ENCODE results near the gene MMP26.

MMP26 gene

GRCh38 chr11:4704054-4704789 is at the start of gene MMP26:
Gene MMP26 (plus strand): TSS chr11:4704784.
- no peak for DNase-seq (ENCODE audit: low read depth in 2 of 2)

DNA sequence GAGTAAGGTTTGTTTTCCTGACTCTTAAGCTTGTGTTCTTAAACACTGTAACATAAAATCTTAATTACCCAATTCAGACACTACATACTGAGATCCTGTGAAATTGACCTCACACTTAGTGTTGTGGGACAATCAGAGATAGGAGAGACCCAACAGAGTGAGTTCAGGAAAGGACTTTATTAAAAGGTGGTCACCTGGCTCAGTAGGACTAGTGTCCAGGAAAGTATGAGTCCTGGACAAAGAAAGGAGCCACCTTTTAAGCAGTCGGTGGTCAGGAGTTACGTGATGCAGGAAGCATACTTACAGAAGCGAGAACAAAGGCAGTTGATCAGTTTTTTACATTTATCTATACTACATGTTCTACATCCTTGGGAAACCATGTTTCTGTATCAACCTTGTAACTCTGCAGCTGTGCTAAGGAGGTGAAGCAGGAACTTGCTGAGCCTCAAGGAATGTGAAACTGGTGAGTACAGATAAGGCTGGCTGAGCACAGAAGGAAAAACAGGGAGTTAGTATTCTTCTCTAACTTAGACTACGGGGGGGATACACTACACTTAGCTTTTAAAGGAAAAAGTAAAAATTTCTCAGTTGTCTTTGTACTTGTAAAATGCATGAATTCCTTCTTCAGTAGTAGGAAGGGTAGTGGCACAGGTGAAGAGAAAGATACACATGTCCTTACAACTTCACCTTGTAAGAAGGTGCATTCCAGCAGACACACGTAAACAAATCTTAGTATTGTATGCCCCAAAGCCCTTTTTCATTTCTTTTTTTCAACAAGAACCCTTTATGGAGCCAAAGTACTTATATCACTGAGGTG is 45.7 kb upstream of the MMP26 start:
- DNase-seq (ENCODE audit: low read depth in 2 of 2) = no peak

DNA sequence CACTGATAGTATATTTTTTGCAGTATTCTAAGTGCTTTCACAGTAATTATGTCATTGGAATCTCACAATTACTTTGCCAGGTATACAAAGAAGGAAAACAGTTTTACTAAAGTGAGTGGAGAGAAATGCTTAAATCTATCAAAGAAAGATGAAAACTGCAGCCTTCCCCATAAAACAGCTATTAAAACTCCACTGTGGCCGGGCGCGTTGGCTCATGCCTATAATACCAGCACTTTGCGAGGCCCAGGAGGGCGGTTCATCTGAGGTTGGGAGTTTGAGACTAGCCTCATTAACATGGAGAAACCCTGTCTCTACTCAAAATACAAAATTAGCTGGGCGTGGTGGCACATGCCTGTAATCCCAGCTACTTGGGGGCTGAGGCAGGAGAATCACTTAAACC is 41.7 kb upstream of the MMP26 start:
- no peak for DNase-seq (ENCODE audit: low read depth in 2 of 2)

DNA sequence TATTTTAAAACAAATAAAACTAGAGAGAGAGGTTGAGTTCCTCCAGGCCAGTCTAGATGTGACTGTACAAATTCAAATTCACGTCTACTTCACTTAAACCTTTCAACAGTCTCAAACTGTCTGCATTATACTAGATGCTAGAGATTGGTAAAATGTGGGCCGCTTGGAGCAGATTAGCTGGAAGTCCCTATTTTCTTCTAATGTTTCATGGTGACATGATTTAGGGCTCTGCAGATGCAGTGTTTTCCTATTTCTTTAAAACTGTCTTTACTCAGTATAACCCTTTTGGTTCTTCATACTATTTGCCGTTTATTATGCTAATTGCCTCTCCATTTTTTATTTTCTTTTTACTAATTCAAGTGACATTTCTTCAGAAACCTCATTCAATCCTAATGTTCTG is 40.4 kb upstream of the MMP26 start:
- no peak for DNase-seq (ENCODE audit: low read depth in 2 of 2)

DNA sequence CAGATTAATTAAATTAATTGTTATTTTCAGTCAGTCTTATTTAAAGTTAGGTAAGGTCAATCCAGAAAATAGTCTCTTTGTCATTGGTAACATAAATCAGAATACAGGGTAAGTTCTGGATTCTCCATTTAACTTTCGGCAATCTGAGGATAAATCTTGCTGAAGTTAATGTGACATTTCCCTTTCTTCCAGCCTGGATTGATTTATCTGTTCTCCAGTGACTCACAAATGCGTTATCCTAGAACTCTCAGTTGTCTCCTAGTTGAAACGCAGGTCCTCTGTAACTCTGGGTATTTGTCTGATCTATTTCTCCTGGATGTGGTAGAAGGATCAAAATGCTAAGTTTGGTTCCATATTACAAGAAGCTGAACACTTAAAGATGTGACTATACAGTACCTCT is 39.8 kb upstream of the MMP26 start:
- DNase-seq (ENCODE audit: low read depth in 2 of 2) = no peak

DNA sequence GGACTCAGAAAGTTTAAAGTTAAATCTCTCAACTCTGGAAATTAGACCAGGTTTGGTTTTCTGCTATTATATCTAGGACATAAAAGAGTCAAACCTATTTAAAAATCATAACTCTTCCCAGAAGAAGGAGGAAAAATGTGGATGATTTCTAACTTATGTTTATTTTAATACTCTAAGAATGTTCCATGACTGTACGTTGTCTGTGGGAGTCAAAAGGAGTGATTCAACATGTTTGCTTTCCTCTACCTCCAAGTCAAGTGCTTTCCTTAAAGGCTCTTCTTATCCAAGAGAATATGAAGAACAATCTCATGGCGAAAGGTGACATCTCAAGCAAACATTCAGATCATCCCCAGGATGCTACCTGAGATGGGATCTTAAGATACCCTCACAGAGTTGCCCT is 39.2 kb upstream of the MMP26 start:
- DNase-seq (ENCODE audit: low read depth in 2 of 2) = no peak

- DNase-seq (ENCODE audit: low read depth in 2 of 2) = no peak
Observed at GRCh38 chr11:4671741-4672140, 32.8 kb upstream of the MMP26 start.

GRCh38 chr11:4672470-4672869 is 32.1 kb upstream of the MMP26 start:
- DNase-seq (ENCODE audit: low read depth in 2 of 2) = no peak

- no peak for DNase-seq (ENCODE audit: low read depth in 2 of 2)
Observed at GRCh38 chr11:4673781-4674180, 30.8 kb upstream of the MMP26 start.

- DNase-seq (ENCODE audit: low read depth in 2 of 2) = no peak
Observed at GRCh38 chr11:4677948-4678347, 26.6 kb upstream of the MMP26 start.

DNA sequence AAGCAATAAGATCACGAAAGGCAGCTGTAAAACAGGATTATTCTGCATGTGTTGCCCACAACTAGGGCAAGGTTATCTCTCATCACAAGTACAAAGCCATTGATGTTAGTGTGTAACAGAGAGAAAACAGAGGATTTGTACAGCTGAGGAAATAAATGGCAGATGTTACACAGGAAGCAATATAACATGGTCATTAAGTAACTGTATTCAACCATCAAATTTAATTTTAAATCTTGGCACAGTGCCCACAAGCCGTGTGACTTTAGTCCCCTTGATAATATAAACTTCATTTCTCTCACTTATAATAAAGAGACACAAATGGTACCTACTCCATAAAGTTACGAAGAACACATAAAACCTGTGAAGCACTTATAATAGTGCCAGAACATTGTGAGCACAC is 24.2 kb upstream of the MMP26 start:
- no peak for DNase-seq (ENCODE audit: low read depth in 2 of 2)

DNA sequence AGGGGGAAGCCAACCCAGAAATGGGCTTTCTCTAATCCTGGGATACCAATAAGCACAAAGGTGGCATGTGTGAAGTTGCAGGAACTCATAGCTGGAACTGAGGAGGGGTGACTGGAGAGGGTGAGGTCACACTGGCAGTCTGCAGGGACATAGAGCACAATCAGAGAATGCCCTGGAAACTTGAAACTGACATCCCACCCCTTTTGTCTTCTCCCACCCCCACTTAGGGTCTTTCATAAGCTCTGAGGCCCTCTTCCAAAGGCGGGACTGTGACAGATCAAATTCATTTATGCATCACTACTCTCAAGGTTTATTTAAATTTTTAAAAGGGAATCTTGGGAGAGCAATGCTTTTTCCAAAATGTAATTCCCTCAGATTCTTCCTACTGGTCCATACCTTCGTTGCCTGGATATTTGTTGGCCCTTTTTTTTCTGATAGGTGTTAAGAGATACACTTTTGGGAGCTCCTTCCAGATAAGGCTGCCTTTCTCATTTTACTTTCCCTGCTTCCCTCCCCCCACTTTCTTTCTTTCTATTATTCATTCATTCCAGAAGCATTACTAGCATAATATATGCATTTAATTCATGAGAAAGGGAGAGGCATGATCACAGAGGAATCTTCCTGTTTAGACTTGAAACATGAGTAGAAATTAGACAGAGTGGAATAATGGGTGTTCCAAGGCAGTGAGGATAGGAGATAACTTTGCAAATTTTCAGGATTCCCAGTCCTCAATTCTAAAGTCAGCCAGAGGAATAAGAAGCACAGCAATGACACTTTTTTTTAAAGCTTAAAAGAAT is 21.8 kb upstream of the MMP26 start:
- DNase-seq (ENCODE audit: low read depth in 2 of 2) = no peak

GRCh38 chr11:4684631-4685285 is 19.8 kb upstream of the MMP26 start:
- no peak for DNase-seq (ENCODE audit: low read depth in 2 of 2)

DNA sequence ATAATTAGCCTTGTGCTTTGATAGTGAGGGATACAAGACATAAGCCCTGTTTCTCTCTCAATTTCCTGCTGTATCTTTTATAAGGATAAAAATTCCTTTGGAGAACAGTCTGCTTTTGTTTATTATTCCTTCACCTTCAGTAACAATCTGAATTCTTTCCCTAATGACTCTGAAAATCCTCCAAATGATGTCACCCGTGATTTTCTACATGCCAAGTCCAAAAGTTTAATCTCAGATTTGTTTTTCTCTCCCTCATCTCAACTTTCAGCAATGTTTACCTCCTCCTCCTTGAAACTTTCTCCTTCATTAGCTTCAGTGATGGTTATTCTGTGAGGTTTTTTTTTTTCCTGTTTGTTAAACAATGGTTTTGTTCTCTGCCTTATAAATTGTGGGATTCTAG is 9.1 kb upstream of the MMP26 start:
- DNase-seq (ENCODE audit: low read depth in 2 of 2) = no peak

DNA sequence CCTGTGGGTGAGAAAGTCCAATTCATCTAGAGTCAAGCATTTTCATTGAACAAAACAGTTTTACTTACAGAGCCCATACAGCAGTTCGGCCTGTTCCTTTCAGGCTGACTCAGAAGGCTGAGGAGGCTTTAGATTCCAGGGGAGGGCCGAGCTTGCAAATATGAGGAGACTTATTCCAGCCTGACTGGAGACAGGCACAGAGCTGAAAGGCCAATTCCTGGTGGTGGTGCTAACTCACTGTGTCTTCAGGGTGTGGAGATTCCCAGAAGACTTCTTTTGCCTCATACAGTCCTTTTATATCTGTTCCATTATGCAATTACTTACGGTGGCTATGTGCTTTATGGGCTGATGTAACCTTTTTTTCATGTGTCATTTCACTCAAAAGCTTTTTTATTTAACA is 7.0 kb upstream of the MMP26 start, which contains the start of gene OR51E2:
TSS of gene OR51E2 (minus strand) at position 269 of the 400 bp plus-strand sequence. CDS start 15,142 bp downstream, outside the sequence.
- DNase-seq (ENCODE audit: low read depth in 2 of 2) = no peak

- DNase-seq (ENCODE audit: low read depth in 2 of 2) = no peak
Observed at GRCh38 chr11:4699697-4700435, 4.7 kb upstream of the MMP26 start.

GRCh38 chr11:4700436-4700820 is 4.2 kb upstream of the MMP26 start:
- DNase-seq (ENCODE audit: low read depth in 2 of 2) = no peak

- no peak for DNase-seq (ENCODE audit: low read depth in 2 of 2)
Observed at GRCh38 chr11:4704790-4705334, 278 bp downstream of the MMP26 start.

DNA sequence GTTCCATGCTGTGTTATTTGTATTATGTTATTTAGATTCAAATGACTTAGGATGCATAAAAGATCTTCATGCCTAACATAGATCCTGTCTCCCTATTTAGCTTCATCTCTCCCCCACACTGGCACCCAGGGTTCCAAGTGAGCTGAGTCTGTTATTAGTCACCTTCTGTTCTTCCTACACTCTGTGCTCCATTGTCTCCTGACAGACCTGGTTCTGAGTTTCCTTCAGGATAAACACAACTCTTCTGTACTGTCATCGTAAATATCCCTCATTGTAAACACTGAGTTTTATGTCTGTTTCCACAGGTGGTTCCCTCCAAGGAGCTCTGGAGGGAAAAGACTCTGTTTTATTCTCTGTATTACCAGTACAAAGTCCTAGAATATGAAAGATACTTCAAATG is 8.7 kb downstream of the MMP26 start:
- DNase-seq (ENCODE audit: low read depth in 2 of 2) = no peak

DNA sequence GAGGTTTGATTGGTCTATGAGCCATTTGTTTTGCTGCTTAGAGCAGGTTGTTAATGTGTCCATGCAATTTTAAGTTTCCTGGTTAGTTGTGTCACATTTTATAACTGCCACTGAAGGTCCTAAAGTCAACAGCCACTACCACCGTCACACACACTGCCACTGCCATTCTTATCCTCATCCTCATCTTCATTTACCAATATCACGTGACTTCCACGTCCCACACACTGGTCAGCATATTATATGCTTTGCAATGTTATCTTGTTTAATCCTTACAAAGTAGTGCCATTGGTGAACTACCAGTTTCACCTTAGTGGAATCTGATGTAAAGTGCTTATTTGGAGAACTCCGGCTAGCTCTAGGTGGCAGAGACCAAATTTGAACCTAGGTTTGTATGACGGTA is 9.7 kb downstream of the MMP26 start:
- DNase-seq (ENCODE audit: low read depth in 2 of 2) = no peak

Measured in stimulated activated CD8-positive, alpha-beta memory T cell treated with anti-CD3 and anti-CD28 coated beads, Interleukin-15, amount 100 ng/mL, for 4 hours (primary cell).